Measurements from ENCODE around the gene BLOC1S6. TPM values are rescaled to one million over a fixed set of nuclear protein-coding genes. Genes with fewer than 3 reads are reported as not detected.
"Not testable (repeated sequence)": the region's sequence is repeated elsewhere in the genome, so short reads cannot be mapped to it uniquely, and the experiment has no call there.

BLOC1S6 gene
- total RNA-seq, 1 donor from 2014 or later = 37.1 TPM

DNA sequence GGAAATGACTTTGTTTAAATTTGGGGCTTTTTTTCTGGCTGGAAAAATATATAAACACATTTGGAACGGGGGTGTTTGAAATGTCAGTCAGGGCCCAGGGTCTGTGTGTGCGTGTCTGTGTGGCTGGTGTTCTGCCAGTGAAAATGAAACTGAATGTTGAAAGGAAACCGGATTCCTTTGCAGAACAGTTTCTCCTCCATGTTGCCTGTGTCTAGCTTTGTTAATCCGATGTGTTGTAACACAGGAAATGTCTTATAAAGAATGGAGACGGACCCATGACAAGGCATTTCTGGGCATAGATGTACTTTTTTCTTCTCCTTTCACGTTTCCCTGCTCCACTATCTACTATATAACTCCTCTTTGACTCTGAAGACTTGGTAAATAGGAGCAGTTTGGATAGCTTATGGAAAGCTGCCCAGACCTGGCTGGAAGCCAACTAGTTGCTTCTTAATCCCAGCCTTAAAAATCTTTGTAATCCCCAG is 50.4 kb downstream of the BLOC1S6 start:
- intact Hi-C loops (cut with micrococcal nuclease) = loop anchor here (1.0 to 10.0 kb wide), 2 partner anchors 50 to 433 kb away; partner anchors contain the start of gene BLOC1S6

DNA sequence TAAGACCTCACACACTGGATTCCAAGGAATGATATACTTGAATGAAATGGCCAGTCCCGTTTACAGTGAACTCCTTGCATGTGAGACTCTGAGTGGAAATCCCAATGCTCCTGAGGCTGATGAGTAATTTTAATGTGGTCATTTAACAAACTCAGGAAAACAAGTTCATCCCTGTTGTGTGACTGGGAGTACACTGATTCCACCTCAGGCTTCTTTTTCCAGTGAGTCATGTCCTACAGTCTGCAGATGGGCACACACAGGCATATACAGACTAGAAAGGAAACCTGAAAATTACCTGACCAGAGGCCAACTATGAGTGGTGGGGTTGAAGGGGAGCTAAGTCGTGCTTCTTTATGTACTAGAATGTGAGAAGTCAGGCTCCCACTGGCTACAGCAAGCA is 53.4 kb downstream of the BLOC1S6 start:
- intact Hi-C loops (cut with micrococcal nuclease) = no loop called here

DNA sequence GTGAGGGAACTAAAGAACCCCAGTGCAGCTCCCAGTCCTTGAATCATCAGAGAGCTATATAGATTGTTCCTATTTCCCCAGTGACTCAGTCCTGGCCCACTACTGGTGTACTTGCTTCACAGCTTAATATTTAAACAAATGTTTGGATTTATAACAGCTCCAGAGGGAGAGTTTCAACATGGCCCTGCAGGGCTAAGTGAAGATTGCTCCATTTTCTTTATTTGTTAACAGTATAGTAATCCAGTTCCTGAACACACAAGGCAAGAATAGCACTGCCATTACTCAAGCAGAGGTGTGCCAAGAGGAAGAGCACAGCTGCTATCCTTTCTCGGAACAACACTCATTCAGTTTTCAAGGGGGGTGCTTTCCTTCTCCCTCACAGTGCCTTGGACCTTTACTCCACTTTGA is 54.2 kb downstream of the BLOC1S6 start:
- intact Hi-C loops (cut with micrococcal nuclease) = no loop called here

DNA sequence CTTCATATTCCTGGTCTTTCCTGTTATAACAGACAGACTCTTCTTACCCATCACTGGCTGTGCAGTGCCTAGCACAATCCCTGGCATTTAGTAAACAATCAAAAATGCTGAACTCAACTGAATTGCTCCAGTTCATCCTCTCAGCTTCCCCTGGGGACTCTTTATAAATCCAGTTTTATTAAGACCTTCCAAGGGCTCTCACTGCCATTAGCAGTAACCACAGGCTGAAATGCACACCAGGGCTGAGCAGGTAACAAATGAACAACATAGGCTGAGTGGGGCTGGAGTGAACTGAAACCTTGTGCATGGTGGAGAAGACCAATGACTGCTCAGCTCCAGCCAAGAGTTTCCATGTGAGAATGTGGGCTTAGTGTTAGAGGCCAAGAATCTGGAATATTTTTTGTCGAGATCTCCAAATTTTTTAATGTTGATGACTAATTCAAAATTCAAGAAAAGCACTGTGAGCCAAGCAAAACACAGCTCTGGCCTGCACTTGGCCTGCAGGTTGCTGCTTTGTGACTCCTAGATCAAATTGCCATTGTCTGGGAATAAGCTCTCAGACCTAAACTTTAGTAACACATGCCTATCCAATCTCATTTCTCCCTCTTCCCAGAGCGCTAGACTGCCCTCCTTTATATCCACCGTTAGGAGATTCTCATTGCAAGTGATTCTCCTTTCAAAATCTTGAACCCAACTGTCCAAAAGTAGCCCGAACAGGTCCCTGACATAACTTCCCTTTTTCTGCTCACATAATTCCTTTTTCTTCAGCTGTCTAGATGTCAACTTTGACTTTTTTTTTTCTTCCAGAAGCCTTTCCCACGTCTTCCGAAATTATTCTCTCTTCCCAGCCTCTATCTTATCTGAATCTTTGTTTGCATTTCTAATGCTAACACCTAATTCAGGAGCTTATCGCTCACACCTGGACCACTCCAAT is 55.1 kb downstream of the BLOC1S6 start:
- intact Hi-C loops (cut with micrococcal nuclease) = no loop called here

DNA sequence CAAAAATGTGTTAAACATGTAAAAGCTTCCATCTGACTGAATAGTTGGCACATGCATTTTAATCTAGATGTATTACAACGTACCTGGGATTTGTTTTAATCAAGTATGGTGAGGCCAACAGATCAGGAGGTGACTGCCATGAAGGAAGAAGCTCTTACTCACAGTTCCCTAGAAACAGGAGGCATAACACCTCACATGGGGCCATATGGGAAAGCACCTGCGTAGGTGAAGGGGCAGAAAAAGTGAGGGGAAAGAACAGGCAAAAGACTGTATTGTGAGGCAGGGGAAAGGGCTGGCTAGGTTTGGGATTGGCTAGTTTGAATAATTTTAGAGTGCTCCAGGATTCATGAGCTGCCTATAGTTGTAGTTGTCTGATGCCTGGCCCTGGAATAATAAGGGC is 57.3 kb downstream of the BLOC1S6 start:
- intact Hi-C loops (cut with micrococcal nuclease) = no loop called here

DNA sequence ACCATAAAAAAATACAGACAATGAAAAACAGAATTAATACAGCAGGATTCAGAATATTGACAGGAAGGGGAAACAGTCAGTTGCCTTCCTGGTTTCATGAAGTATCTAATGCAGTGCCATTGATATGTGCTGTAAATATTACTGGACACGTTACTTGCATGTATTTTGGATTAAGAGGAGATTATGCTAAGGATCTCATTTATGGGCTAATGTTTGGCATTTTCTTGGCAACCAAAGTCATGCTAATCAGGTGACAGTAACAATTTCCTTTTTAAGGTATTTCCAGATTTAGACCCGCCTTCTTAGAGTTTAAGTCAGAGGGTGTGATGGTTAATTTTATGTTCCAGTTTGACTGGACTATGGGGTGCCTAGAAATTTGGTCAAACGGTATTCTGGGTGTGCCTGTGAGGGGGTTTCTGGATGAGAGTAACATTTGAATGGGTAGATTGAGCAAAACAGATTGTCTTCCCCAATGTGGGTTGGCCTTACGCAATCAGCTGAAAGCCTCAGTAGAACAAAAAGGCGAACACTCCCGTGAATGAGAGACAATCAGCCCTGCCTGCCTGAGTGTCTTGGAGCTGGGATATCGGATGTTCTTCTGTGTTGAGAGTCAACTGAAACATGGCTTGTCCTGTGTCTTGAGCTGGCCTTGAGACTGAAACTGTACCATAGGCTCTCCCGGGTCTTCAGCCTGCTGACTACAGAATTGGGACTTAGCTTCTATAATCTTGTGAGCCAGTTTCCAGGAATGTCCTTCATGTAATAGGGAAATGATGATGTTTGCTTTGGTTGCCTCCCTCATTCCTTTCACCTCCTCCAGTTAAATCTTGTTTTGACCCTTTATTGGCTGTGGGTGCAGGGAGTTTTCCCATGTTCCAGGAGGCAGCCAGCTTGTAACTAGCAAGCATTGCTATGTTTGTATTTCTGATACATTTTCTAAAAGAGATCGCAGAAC is 58.1 kb downstream of the BLOC1S6 start:
- intact Hi-C loops (cut with micrococcal nuclease) = no loop called here

DNA sequence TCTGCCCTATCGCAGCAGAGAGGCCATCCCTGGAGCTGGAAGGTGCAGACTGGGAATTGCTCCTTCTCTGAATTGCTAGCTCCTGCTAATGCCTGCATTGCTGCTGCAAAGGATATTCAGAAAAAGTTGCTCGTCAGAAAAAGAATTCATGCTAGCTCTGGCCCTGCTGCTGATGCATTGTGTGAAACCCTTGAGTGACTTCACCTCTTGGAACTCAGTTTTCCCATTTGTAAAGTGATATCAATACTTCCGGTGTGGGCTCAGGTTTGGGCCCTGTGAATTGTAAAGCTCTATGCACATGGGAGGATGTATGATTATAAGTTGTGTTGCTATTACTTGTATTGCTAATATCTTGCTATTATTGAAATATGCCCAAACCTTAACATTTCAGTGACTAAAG is 59.0 kb downstream of the BLOC1S6 start:
- intact Hi-C loops (cut with micrococcal nuclease) = no loop called here

DNA sequence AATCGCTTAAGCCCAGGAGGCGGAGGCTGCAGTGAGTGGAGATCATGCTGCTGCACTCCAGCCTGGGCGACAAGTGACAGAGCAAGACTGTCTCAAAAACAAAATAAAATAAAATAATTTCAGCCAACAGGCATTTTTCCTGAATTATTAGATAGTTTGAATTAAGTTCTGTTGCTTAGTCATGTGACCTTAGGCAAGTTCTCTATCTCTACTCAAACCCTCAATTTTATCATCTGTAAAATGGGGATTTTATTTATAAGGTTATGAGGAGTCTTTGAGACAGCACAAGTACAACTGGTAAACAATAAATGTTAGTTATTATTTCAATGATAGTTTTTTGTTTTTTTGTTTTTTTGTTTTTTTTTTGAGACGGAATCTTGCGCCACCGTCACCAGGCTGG is 60.6 kb downstream of the BLOC1S6 start:
- intact Hi-C loops (cut with micrococcal nuclease) = no loop called here

DNA sequence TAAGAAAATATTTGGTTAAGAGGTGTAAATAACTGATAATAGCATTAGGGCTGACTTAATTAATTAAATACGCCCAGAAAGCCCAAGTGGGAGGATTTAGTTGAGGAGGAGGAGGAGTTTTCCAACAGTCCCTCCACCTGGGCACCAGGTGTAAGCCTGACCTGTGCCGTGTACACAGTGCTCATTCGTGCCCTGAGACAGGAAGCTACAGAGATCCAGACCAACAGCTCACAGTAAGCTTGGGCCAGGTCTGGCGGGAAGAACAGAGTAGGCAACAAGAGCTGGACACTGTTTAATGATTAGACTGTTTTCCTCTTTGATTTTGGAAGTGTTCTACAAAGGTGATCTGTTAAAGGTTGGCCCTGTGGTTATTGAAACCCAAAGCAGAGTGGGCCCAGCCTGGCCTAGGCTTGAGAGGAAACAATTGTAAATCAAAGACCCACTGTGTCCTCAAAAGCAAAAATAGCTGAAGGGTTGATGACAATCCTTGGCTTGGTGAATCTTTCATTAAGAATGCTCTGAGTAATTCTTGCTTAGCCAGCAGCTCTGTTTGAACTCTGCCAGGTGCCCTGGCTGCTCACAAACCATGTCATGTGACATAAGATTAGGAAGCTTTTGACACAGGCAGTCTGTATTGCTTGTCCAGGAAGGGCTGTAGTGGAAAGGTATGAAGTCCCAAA is 61.5 kb downstream of the BLOC1S6 start:
- intact Hi-C loops (cut with micrococcal nuclease) = no loop called here

DNA sequence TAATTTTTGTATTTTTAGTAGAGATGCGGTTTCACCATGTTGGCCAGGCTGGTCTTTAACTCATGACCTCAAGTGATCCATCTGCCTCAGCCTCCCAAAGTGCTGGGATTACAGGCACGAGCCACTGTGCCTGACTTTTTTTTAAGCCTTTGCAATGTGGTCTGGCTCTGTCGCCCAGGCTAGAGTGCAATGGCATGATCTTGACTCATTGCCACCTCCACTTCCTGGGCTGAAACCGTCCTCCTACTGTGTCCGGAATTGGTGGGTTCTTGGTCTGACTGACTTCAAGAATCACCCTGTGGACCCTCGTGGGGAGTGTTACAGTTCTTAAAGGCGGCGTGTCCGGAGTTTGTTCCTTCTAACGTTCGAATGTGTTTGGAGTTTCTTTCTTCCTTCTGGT is 62.8 kb downstream of the BLOC1S6 start:
- intact Hi-C loops (cut with micrococcal nuclease) = not testable (repeated sequence)

DNA sequence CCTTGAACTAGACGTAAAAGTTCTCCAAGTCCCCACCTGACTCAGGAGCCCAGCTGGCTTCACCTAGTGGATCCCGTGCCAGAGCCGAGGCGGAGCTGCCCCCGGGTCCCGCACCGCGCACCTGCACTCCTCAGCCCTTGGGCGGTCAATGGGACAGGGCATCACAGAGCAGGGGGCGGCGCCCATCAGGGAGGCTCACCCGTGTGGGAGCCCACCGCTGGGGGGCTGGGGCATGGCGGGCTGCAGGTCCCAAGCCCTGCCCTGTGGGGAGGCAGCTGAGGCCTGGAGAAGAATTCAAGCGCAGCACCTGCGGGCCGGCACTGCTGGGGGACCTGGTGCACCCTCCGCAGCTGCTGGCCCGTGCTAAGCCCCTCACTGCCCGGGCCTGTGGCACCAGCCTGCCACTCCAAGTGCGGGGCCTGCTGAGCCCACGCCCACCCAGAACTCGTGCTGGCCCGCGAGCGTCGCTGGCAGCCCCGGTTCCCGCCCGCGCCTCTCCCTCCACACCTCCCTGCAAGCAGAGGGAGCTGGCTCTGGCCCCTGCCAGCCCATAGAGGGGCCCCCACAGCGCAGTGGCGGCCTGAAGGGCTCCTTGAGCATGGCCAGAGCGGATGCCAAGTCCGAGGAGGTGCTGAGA is 63.8 kb downstream of the BLOC1S6 start:
- intact Hi-C loops (cut with micrococcal nuclease) = no loop called here

DNA sequence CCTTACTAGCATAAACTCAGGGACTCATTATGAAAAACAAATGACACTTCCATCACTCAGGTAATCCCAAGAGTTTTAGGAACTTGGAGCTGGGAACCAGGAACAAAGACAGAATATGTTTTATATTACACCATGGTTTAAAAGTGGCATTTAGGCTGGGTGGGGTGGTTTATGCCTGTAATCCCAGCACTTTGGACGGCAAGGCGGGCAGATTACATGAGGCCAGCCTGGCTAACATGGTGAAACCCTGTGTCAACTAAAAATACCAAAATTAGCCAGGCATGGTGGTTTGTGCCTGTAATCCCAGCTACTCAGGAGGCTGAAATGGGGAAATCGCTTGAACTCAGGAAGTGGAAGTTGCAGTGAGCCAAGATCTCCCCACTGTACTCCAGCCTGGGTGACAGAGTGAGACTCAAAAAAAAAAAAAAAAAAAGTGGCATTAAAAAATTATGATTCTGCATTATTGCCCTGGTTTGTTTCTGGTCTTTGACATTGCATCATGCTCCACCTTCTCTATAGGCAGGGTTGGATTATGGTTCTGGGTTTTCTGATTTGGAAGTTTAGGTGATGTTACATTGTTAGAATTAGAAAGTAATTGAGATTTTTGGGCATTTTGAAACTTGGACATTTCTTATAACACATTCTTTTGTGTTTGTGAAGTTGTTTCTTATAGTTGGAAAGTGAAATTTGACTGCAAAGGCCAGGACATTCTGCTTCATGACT is 66.7 kb downstream of the BLOC1S6 start:
- intact Hi-C loops (cut with micrococcal nuclease) = no loop called here

DNA sequence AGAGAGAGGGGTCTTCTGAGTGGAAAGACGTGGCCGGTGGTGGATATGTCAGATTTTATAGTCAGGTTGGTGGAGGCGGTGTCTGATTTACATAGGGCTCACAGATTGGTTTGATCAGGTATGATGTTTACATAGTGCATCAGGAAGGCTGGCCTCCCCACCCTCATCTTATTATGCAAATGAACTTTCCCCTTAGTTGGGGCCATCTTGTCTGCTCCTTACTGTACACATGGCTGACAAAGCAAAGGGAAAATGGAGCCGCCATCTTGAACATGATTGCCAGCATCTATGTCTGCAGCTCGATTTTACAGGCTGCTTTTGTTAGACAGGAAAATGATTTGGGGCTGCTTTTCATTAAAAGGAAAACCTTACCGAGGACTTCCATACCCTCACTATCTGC is 67.6 kb downstream of the BLOC1S6 start:
- intact Hi-C loops (cut with micrococcal nuclease) = no loop called here

DNA sequence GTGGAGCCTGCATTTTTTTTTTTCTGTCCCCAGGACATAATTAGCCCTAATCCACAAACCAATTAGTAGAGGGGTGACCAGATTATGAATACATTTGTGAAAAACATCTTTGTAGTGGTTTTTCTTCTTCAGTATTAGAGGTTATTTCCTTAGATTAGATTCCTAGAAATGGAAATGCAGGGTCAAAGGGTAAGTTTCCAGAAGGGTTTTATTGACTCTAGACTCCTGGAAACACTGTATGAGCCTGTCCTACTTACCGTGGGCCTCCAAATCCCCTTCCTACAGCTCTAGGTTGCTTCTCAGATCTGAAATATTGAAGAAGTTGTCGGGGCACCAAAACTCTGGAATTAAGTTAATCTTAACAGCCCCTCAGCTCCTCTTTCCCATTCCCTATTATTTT is 70.1 kb downstream of the BLOC1S6 start:
- intact Hi-C loops (cut with micrococcal nuclease) = no loop called here

DNA sequence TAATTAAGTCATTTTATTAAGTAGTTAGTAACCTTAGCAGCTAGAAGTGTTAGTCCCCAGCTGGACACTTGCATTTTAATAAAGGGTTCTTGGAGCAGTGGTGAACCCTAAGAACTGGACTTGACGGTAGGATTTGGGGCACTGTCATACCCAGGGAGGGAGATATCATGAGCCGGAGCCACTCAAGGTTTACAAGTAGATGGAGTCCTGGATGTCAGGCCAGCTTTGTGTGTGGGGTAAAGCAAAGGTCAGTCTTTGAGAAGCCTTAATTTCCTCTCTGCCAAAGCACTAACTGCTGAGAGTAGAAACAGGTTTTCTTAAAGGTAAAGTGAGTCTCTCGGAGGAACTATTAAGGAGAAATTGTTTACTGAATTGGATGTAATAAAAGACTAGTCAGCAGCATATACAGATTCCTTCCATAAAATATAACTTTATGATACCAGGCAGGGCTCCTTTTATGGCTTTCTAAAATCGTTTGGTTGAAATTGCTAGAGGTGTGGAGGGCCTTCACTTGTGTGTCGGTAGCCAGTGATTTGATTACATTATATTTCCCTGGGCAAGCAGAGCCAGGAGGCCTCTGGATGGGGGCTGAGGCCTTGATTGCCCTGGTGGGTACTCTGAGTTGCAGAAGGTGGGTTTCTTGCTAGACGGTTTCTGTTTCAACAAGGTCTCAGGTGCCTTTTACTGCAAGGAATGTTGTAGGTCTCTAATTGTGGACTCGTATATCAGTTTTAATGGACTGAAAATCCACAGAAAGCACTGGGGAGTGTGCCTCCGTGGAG is 70.8 kb downstream of the BLOC1S6 start:
- intact Hi-C loops (cut with micrococcal nuclease) = no loop called here

Data from T-helper 2 cell treated with Interferon-gamma antibody and Interleukin-4, amounts not matched to agents 100 ng/mL and 5 ng/mL, for 36 hours (primary cell).